GM21825 (cell line): ENCODE data around the gene BMAL1.
A peak's percentile ranks its signal among the peaks of the same experiment; 100 is the strongest.

Experiments
- ATAC-seq: cut with Tn5 transposase; IDR thresholded peaks from one replicate; pipeline ENCODE4 v1.9.1; 2021; ENCODE audit warnings: mild to moderate bottlenecking, moderate library complexity; ENCODE audit not compliant: unreplicated experiment

Gene BMAL1

DNA sequence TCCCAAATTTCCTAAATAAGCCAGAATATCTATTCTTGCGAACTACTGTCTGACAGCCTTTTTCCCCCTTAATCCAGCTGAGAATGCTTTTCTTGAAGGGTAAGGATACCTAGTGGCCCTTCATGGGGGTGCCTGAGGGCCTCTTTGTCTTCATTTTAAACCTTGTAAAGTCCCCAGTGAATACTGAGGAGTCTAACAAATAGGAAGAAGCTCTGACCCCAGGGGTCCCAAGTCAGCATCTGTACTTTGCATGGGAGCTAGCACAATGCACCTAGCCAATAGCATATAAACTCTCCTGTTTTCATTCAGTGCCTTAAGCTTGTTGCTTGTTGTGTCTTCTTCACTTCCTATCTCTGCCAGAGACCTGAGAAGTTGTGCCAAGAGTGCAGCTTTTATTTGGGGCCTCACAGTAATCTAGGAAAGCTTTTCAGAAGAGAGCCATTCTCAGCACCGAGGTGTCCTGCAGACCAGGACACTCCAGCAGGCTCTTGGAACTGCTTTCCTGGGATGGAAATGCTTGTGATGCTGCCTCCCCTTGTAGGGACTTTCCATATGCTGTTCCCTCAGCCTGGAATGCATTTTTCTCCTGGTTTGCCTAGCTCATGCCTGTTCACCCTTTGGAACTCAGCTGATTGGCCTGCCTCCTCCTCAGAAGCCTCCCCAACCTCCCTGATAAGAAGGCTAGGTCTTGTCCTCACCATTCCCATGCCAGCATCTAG is 37.2 kb downstream of the BMAL1 start:
- ATAC-seq = no peak

- peak; percentile 20 for ATAC-seq
Measured at GRCh38 chr11:13315517-13316432, 38.2 kb downstream of the BMAL1 start.

DNA sequence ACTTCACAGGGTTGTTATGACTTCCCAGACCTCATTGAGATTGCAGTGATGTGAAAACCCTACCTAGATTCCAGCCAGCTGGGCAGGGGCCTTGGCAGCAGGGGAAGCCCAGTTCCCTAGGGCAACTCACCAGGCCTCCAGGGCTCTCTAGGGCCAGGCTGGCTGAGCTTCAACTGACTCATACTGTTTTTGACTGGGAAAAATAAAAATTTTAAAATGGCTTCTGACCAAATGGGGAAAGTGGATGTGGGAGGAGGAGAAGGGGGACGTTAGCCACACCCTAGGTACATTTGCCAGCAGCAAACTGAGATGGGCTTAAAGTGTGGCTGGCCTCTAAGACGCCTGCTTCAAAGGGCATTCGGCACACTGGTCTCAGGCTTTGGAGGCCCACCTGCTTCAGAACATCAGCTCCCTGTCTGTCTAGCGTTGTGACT is 39.0 kb downstream of the BMAL1 start:
- peak; percentile 56 for ATAC-seq

GRCh38 chr11:13317293-13318080 is 39.9 kb downstream of the BMAL1 start:
- no peak for ATAC-seq

- peak; percentile 76 for ATAC-seq
Measured at GRCh38 chr11:13318498-13319295, 41.1 kb downstream of the BMAL1 start.

GRCh38 chr11:13320688-13321087 is 43.1 kb downstream of the BMAL1 start:
- ATAC-seq = no peak

DNA sequence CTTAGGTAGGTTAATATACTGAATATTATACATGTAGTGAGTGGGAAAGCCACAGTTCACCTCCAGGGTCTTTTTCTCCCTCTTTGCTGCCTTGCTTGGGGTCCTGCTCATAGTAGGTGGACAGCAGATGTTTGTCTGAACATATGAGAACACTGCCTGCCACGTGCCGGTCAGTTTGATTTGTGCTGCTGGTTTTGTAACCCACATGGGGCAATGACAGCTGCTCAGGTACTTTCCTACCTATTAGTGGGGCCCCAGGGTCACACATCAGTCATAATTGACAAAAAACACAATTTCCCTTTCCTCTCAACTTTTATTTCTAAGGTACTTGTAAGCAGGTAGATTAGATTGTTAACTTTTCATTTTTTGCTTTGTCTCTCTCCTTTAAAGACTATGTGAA is 43.8 kb downstream of the BMAL1 start:
- ATAC-seq = no peak

DNA sequence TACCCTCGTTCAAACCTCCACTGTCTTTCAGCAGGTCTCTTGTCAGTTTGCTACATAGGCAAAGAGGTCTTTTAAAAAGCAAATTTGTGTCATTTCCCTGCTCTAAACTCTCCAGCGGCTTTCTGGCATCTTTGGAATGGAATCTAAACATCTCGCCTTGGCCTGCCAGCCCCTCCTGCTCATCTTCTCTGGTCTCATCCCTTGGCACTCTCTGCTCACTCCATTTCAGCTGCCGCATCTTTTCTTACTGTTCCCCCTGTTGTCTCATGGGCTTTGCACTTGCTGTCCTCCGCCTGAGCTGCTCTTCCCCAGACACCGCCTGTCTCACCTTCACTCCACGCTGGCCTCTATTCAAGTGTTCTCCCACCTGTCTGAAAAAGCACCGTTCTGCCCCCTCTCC is 46.6 kb downstream of the BMAL1 start:
- no peak for ATAC-seq

DNA sequence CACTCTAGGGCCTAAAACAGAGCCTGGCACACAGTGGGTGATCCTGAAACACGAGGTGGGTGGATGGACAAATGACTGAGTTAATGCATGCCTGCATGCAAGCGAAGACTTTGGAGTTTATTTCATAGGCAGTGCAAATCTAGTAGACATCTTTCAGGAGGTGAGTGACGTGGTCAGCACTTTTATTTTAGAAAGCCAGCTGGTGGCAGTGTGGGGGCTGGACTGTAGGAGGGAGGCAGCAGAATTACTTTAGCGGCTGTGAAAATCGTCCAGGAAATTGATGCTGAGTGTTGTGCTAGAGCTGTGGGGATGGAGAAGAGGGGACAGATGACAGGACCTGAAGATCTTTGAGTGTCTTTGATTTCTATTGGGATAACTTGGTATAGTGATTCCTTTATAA is 47.1 kb downstream of the BMAL1 start:
- ATAC-seq = no peak

DNA sequence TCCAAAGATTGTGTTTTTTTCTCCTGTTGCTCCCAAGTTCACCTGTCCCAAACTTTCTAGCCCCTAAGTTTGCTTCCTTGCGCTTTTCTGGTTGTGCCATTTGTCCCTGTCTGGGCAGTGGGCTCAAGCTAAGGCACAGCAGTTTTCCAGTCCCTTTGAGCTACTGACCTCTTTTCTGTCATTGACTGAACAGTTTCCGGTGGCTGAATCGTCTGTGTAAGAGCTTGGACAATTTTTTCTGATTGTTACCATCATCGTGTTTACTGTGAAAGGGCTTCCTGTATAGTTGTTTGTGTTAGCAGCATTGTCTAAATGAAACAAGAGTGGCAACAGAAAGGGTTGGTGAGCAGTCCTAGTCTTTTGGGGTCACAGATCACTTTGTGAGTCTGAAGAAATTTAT is 49.8 kb downstream of the BMAL1 start:
- ATAC-seq = no peak

GRCh38 chr11:13328286-13328685 is 50.7 kb downstream of the BMAL1 start:
- no peak for ATAC-seq

DNA sequence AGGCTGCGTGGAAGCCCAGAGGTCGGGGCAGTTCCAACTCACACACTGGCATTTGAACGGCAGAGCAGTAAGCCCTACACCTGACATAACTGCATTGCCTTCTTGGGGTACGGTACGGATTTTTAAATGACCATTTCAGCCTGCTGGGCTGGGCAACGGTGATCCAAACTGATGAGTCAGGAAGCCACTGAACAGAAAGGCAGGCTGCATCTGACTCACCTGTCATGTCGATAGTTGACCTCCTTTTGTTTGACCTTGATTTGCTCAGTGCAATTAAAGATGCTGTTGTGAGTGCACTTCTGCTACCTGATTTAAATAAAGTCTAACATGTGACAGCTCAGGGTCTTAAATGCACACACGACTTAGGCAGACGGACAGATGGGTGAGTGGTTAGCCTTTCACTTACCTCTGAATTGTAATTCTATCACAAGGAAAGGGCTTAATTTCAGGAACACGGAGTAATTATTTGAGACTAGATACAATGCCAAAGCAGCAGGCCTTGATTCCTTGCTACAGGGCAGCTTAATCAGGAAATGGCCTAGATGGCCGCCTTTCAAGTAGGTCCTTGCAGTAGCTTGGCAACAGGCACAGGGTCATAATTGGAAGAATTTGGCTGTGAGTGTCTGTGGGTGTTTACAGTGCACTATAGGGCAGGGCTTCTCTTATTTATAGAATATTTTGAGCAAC is 52.2 kb downstream of the BMAL1 start:
- no peak for ATAC-seq

DNA sequence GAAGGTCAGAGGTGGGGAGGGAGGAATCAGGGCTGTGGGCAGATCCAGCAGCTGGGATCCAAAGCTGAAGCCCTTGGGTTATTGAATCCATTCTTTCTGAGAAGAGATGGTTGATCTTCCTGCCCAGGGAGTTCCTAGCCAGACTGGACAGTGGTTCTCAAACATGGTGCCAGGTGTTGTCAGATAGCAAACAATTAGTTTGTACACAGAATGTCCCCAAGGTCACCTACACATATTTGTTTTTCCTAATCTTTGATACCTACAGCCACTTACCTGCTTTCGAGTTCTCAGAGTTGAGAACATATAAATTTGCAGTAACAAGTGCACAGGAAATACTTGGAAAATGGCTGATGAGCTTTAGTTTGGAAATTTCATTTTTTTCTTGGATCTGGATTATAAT is 54.5 kb downstream of the BMAL1 start:
- ATAC-seq = no peak

DNA sequence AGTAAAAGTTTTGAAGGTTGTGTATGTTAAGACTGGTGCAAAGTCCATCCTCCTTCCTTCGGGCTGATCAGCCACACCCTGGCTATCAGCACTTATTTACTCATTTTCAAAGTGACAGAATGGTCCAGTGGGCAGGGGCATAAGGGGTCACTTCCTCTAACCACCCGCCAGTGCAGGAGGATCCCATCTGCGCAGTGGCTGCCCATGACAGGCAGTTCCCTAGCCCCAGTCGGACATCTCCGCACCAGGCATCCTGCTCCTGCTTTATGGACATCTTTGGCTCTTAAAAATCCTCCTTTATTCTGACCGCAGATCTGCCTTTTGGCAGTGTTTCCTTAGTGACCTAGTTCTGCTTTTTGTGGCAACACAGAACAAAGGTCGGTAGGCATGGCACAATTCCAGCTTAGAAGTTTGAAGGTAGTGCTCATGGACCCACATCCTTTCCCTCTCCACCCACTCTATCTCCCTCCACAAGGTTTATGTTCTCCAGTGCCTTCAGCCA is 55.9 kb downstream of the BMAL1 start:
- peak; percentile 40 for ATAC-seq

DNA sequence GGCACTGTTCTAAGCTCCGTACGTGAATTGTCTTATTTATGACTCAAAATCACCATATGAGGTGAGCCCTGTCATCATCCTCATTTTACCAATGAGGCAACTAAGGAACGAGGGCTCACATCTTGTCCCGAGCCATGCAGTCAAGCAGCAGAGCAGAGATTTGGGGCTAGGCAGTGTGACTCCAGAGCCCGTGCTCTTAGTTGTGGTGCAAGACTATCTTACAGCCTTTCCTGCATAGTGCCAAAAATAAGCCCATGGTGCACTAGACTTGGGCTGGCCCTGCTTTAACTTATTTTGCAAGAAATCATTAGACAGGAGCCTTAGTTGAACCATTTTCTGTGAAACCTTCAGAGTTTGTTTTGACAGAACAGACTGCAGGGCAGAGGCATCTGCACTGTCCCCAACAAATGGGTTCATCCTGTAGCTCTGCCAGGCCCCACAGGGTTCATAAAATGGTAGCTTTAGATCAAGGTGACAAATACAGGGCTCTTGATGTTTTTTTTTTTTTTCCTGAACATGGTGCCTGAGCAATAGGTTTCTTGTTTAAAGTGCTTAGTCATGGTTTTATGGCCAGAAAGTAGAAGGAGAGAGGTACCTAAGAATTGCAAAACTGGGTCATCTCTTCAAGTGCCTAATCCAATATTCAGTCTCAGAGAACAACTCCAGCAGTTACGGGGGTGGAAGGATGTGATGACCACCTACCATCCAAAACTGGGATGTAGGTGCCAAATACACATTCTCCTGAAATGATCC is 56.6 kb downstream of the BMAL1 start:
- no peak for ATAC-seq

- peak; percentile 42 for ATAC-seq
Measured at GRCh38 chr11:13335319-13335718, 57.7 kb downstream of the BMAL1 start.

- ATAC-seq = no peak
Measured at GRCh38 chr11:13336246-13336878, 58.8 kb downstream of the BMAL1 start.

DNA sequence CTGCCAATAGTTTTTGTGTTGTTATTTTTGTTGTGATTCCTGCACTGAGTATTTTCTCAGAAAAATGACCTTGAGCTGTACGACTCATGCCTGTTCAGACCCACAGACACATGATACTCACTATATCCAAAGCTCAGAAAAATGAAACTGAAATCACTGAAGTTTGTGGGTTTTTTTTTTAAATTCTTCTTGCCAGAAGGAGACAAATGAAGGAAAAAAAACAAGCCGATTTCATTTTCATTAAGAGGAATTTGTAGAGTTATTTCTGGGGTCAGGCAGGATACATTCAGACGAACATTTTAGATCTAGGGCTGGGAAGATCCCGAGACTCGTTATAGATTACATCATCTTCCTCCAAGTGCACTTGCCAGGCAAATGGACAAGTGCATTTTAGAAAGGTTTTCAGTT is 60.4 kb downstream of the BMAL1 start:
- ATAC-seq = no peak
